ENCODE measurements around the gene ZNF644. TPM values are rescaled to one million over a fixed set of nuclear protein-coding genes. Genes with fewer than 3 reads are reported as not detected.

ZNF644 gene
- total RNA-seq, 1 donor from 2014 or later: 37.9 TPM

- H3K36me3 Mint-ChIP-seq (ENCODE audit: low read depth): no peaks in the 10 kb centered on the region
- TF ChIP-seq CTCF (IDR thresholded peaks at IDR 0.05): no peak
- peaks cover 4% of the 10 kb centered on the region for H3K9me3 Mint-ChIP-seq (ENCODE audit: low read depth)
- peaks cover 30% of the 10 kb centered on the region for H3K4me1 Mint-ChIP-seq (ENCODE audit: low read depth)
- no peak overlapping the region for H3K4me3 Mint-ChIP-seq (ENCODE audit: unreplicated experiment)
- DNase-seq (ENCODE audit: low spot score): no peak
- no peak overlapping the region for H3K27ac Mint-ChIP-seq (ENCODE audit: unreplicated experiment)
- no peaks in the 10 kb centered on the region for H3K27me3 Mint-ChIP-seq (ENCODE audit: low read depth)
Measured at GRCh38 chr1:90924982-90925381, 96.9 kb downstream of the ZNF644 start.

- H3K9me3 Mint-ChIP-seq (ENCODE audit: low read depth): no peaks in the 10 kb centered on the region
- no peaks in the 10 kb centered on the region for H3K36me3 Mint-ChIP-seq (ENCODE audit: low read depth)
- no peaks in the 10 kb centered on the region for H3K27me3 Mint-ChIP-seq (ENCODE audit: low read depth)
- no peak for DNase-seq (ENCODE audit: low spot score)
- H3K4me1 Mint-ChIP-seq (ENCODE audit: low read depth): peaks cover 38% of the 10 kb centered on the region
- TF ChIP-seq CTCF (IDR thresholded peaks at IDR 0.05): no peak
- H3K27ac Mint-ChIP-seq (ENCODE audit: unreplicated experiment): no peak overlapping the region
- no peak overlapping the region for H3K4me3 Mint-ChIP-seq (ENCODE audit: unreplicated experiment)
Measured at GRCh38 chr1:90922996-90923395, 98.8 kb downstream of the ZNF644 start.

- no peaks in the 10 kb centered on the region for H3K27me3 Mint-ChIP-seq (ENCODE audit: low read depth)
- peaks cover under 1% of the 10 kb centered on the region for H3K36me3 Mint-ChIP-seq (ENCODE audit: low read depth)
- H3K27ac Mint-ChIP-seq (ENCODE audit: unreplicated experiment): no peak overlapping the region
- DNase-seq (ENCODE audit: low spot score): no peak
- H3K4me3 Mint-ChIP-seq (ENCODE audit: unreplicated experiment): no peak overlapping the region
- no peak for TF ChIP-seq CTCF (IDR thresholded peaks at IDR 0.05)
- H3K9me3 Mint-ChIP-seq (ENCODE audit: low read depth): no peaks in the 10 kb centered on the region
- H3K4me1 Mint-ChIP-seq (ENCODE audit: low read depth): peaks cover 40% of the 10 kb centered on the region
Measured at GRCh38 chr1:90922202-90922601, 99.6 kb downstream of the ZNF644 start.

- Mint-ChIP-seq H3K27ac (ENCODE audit: unreplicated experiment) (no peak overlapping the region), H3K27me3 (ENCODE audit: low read depth) (no peaks in the 10 kb centered on the region), H3K4me1 (ENCODE audit: low read depth) (peaks cover 24% of the 10 kb centered on the region), H3K9me3 (ENCODE audit: low read depth) (no peaks in the 10 kb centered on the region), H3K36me3 (ENCODE audit: low read depth) (peaks cover 2% of the 10 kb centered on the region), H3K4me3 (ENCODE audit: unreplicated experiment) (no peak overlapping the region)
- no peak for TF ChIP-seq CTCF (IDR thresholded peaks at IDR 0.05)
- no peak for DNase-seq (ENCODE audit: low spot score)
Measured at GRCh38 chr1:90919900-90920299, 101.9 kb downstream of the ZNF644 start.

GRCh38 chr1:90919190-90919719 is 102.6 kb downstream of the ZNF644 start:
- Mint-ChIP-seq H3K4me3 (ENCODE audit: unreplicated experiment) (no peak overlapping the region), H3K27me3 (ENCODE audit: low read depth) (no peaks in the 10 kb centered on the region), H3K9me3 (ENCODE audit: low read depth) (no peaks in the 10 kb centered on the region), H3K36me3 (ENCODE audit: low read depth) (peaks cover 4% of the 10 kb centered on the region), H3K27ac (ENCODE audit: unreplicated experiment) (no peak overlapping the region), H3K4me1 (ENCODE audit: low read depth) (peaks cover 22% of the 10 kb centered on the region)
- no peak for DNase-seq (ENCODE audit: low spot score)
- TF ChIP-seq CTCF (IDR thresholded peaks at IDR 0.05): no peak

Measured in chondrocyte (in vitro differentiated cells).